Ovary (tissue), 3 donors: ENCODE data around the gene TECPR2.
"Not testable (repeated sequence)": the region's sequence is repeated elsewhere in the genome, so short reads cannot be mapped to it uniquely, and the experiment has no call there.

Experiments used
- CTCF ChIP-seq, 3 donors: fragments of 450-650 bp in 2 of 3; fragments of 200-600 bp in 1 of 3; IDR thresholded peaks; one replicate each; pipeline versions ENCODE4 v1.5.1 to v1.8.0; 2016 to 2022; ENCODE audit warnings: antibody characterized with exemption in 3 of 3, mild to moderate bottlenecking in 1 of 3
- EP300 ChIP-seq: sonication (generic); formaldehyde crosslinking; IDR thresholded peaks from one replicate; pipeline ENCODE4 v1.6.1; 2017; ENCODE audit warnings: antibody characterized with exemption
- POLR2A ChIP-seq: fragments of 450-650 bp; IDR thresholded peaks from one replicate; pipeline ENCODE4 v1.6.1; 2017; ENCODE audit warnings: antibody characterized with exemption, mild to moderate bottlenecking, moderate library complexity
- donor health status: DM: no; HTN: no; CAD: no.

- TF ChIP-seq CTCF (IDR thresholded peaks at IDR 0.05); POLR2A; EP300: not testable (repeated sequence)
These were observed 11.1 kb upstream of the TECPR2 start for GRCh38 chr14:102351593-102351992.
